ENCODE data around the gene MEG3. TPM values are rescaled to one million over a fixed set of nuclear protein-coding genes. Genes with fewer than 3 reads are reported as not detected.
"Not testable (repeated sequence)": the region's sequence is repeated elsewhere in the genome, so short reads cannot be mapped to it uniquely, and the experiment has no call there.

Gene MEG3
- total RNA-seq, 1 donor from 2014 or later = 1,377 TPM

DNA sequence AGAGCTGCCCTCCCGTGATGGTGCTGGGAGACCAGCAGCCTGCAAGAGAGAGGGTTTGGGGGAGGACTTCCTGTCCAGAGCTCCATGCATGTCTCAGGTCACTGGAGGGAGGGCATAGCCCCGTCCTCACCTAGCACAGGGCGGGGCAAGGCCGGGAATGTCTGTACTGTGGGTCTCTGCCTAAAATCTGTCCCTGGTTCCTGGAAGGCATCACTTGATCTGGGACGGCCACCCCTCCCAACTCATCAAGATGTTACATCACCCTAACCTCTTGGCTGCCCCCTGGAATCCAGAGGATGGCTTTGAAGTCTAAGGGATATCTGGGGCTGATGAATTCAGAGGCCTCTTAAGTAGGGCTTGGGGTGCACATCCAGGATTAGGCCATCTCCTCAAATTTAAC, 37.0 kb upstream of the MEG3 start:
- no peak for DNase-seq

DNA sequence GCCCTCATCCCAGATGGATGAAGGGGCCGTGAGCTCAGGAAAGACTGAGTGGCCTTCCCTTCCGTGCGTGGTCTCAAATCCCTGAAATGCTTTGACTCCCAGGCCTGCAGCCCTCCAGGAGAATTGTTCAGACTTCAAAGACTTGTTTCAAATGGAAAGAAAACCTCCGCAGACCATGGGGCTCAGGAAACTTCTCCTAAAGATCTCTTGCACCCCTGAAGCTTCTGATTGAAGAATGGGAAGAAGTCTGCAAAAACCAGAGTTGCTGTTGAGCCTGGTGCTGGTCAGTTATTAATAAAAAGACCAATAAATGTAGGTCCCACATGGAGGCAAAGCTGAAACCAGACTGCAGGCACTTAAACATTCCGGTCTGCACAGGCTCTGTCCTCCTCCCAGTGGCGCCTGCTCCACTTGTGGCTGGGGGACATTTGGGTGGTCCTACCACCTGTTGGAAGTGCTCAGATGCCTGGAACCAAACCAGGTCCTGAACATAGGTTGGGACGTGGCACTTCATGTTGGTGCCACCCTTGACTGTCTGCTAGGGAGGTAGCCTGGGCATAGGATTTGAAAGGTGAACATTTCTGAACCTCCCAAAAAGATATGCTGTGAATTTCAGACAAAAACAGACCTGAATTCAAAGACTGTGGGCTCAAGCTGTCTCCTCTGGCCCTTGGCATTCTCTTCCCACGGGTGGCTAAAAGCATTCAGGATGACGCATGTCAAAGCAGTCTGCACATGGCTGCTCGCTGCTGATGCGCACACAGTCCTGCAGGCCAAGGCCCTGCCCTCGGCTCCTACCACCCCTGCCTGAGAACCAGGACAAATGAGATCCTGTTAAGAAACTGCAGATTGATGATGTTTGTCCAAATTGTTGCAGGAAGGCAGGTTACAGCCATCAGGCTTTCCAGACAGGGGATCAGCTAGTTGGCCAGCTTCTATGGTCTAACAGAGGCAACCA, 36.2 kb upstream of the MEG3 start:
- DNase-seq = peak; percentile 67

DNA sequence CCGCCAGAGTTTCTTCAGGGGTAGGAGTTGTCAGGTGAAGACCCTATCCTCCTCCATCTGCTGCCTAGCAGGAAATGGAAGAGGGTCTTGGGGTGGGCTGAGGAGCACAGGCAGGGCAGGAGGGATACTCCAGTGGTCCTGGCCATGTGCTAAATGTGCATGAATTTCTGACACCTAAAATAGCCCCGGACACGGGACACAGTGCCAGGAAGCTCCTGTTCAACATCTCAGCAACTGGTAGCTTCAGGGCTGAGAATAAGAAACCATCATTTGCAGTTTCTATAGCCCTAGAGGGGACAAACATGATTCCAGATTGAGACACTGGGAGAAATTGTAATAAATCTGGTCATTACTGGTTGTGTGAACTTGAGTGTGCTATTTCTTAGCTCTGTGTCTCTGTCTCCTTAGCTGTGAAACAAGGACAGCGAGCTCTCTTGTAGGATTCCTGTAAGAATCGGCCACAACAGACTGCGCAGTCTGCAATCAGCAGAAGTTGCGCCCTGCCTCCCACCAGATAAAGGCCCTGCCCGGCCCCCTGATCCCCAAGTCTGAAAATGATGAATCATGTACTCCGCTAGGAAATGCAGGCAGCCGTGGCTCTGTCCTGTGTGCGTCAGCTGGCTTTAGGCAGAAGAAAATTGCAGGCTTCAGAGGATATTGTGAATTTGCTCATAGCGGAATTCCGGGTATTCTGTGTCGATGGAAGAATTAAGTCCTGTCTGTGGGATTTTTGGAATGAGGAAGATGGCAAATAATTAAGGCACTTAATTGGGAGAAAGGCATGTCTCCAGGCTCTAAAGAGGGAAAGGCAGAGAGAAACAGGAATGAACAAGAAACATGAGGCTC, 35.2 kb upstream of the MEG3 start:
- peak; percentile 74 for DNase-seq

DNA sequence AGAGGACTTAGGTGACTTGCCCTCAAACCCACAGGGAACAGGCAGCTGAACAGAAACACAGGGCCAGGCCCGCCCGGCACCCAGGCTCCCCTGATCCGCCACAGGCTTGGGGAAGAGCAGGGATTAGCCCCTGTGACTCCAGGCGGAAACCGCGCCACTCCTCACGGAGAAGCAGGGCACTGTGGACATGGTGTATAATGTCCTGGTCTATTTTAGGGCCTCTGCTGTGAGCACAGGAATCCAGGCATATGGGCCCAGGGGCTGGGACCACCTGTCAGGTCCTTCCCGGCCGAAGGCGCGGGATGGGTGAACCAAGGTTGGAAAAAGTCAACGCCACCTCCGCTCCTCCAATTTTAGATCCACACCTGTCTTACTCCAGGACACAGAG, 34.6 kb upstream of the MEG3 start:
- DNase-seq = peak; percentile 87

DNA sequence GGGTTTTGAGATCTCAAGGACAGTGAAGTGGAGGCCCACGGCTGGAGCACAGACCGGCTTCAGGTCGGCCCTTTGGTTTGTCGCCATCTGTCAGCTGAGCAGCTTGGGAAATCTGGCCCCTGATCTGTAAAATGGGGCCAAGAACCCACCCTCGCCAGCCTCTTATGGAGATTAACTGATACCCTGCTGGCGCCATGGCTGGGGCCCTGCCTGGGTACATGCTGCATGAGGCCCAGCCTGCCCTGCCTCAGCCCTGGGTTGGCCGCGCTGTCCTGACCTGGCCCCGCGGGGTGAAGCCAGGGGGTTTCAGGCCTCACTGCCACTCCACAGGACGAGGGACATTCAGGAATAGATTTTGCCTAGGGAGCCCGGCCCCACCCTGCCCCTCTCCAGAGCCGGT, 33.9 kb upstream of the MEG3 start:
- peak; percentile 75 for DNase-seq

DNA sequence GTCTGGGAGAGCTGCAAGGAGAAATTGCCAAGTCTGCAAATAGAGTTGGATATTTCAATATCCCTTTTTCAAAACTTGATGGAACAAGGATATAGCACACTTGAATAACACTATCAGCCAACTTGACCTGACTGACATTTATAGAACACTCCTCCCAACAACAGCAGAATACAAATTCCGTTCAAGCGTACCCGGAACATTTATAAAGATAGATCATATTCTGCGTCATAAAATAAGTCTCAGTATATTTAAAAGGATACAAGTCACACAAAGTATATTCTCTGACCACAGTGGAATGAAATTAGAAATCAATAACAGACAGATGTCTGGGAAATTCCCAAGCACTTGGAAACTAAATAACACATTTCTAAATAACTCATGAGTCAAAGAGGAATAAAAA, 29.0 kb upstream of the MEG3 start:
- DNase-seq = peak; percentile 11

DNA sequence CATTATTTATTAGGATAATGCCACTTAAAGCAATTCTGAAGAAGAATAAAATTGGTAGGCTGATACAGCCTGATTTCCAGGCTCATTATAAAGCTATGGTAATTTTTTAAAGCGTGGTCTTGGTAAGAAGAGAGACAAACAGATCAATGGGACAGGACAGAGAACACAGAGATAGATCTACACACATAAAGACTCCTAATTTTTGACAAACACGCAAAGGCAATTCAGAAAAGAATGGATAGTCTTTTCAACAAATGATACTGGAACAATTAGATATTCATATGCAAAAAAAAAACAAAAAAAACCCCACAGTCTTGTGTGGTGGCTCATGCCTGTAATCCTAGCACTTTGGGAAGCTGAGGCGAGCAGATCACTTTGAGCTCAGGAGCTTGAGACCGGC, 25.9 kb upstream of the MEG3 start:
- DNase-seq = no peak

DNA sequence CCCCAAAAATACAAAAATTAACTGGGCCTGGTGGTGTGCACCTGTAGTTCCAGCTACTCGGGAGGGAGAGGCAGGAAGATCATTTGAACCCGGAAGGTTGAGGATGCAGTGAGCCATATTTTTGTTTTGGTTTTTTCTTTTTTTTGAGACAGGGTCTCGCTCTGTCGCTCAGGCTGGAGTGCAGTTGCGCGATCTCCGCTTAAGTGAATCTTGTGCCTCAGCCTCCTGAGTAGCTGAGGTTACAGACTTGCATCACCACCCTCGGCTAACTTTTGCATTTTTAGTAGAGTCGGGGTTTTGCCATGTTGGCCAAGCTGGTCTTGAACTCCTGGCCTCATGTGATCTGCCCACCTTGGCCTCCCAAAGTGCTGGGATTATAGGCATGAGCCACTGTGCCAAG, 24.5 kb upstream of the MEG3 start:
- DNase-seq = not testable (repeated sequence)

DNA sequence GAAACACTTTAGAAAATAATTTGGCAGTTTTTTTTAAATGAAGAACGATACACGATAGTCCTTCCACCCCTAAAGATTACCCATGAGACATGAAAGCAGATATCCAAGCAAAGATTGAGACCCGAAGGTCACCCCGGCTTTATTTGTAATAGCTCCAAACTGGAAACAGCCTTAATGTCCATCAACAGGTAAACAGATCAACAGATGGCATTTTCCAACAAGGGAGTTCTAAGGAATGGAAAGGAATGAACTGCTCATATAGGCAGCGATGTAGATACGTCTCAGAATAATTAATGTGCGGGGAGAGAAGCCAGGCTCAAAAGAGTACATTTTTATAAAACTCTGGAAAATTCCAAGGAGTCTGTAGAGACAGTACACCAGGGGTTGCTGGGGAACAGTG, 23.7 kb upstream of the MEG3 start:
- DNase-seq = peak; percentile 1

DNA sequence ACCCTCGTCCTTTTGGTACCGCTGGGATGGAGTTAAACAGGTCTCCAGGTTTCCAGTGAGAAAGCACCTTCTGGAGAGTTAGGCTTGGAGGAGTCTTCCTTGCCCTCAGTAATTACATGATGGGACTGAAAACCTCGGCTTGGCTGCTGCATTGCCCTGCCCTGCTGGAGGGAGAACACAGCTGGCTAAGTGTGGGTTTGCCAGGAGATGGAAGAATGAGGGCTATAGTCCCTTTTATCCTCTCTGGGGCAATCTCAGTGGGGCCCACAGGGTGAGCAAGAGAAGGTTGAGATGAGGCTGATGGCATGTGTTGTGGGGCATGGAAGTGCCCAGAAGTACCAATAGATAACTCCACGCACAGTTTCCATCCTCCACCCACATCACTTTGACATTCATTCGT, 23.2 kb upstream of the MEG3 start:
- peak; percentile 69 for DNase-seq

DNA sequence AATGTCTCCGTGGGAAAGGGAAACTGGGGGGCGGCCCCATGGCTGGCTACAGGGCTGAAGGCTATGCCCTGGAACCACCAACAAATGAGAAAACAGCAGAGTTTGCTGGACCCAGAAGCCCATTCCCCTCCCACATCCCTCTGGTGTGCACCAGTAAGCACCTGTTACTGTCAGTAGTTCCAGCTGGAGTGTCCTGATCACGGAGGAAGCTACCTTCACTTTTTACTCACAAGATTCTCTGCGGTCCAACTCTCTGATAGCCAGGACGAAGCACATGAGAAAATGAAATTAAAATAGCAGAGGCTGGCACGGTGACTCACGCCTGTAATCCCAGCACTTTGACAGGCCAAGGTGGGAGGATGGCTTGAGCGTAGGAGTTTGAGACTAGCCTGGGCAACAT, 22.7 kb upstream of the MEG3 start:
- DNase-seq = peak; percentile 74

DNA sequence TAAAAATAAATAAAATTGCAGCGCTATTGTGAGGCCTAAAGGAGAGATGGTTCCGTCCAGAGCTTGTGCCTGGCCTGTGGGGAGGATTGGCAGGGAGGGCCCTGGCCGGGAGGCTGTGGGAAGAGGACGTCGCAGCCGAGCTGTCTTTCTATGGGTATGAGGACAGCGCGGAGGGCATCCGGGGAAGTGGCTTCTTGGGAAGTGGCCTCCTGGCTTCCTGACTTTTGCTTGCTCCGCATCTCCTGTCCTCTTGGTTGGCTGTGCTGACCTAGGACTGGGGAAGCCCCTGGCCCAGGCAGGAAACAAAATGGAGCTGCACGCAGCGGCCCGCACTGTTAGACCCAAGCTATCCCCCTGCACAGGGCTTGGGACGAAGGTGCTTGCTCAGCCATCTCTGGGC, 22.2 kb upstream of the MEG3 start:
- DNase-seq = peak; percentile 5

DNA sequence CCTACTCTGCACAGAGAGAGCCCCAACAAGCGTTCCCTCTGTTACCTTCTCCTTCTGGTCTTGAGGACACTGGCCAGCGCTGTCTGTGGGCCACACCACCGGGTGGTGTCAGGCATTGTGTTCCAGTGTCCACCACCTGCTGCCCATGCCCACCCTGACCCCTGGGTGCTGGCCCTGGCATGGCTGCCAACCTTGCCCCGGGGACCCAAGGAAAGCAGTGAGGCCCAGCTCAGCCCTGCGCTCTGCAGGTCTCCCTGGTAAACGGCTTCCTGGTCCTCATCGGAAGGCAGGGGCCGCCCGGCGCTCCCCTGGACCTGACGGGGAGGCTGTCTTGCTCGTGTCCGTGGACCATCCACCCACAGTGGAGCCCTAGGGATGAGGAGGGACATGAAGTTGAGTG, 21.8 kb upstream of the MEG3 start:
- DNase-seq = no peak

DNA sequence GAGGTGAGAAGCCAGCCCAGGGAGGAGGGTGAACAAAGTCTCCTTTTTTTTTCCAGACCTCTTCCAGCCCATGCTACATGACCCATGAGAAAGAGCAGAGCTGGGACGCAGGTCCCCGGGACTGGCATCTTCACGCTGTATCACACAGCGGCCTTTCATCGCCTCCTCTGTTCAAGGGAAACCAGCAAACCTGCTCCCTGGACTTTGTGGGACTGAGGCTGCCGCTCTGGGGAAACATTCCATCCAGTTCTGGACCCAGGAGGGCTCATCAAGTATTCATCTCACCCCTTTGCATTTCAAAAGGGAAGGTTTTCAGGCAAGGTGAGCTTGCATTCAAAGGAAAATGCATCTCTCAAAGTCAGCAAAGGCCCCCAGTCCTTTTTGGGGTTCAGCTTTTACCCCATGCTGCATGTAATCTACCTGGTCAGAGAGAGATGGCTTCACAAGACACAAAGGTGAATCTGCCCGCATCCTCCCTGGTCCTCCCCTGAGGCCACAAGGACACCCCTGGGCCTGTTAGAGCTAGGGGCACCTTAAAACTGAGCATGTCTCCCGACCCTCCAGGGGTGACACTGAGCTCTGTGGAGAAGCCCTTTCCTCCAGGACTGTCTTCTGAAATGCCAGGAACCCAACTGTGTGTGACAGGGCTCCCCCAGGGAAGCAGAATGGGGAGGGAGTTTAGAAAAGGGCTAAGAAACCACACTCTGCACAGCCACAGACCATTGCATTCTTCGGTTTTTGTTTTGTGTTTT, 21.2 kb upstream of the MEG3 start:
- no peak for DNase-seq

DNA sequence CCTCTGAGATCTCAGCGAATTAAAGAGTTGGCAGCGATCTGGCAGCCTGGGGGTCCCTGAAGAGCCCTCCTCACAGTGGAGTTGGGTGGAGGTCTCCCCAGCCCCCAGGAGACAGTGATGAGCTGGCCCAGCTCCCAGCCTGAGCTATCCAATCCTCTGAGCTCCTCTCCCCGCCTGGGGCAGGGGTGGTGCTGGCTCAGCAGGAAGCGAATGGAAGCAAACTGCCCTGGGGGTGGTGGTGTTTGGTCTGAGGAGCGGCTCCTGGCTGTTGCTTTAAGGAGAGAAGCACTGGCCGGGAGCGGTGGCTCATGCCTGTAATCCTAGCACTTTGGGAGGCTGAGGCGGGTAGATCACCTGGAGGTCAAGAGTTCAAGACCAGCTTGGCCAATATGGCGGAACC, 19.5 kb upstream of the MEG3 start:
- DNase-seq = no peak

DNA sequence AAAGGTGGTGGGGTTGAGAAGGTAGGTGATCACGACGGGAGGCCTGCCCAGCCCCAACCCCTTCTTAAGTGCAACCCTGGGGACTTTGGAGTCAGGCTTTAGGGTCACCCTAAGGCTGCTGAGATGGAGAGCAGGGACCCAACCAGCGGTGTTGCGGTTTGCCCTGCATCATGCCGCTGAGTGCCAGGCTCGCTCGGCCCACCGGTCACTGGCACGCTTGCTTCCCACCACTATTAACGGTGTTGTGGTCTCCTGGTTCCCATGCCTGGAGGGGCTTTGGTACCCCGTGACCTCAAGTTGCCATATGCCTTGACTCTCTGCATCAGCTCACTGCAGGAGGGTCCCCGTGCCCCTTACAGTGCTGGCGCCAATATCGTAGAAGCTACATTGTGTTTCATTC, 18.4 kb upstream of the MEG3 start:
- no peak for DNase-seq

DNA sequence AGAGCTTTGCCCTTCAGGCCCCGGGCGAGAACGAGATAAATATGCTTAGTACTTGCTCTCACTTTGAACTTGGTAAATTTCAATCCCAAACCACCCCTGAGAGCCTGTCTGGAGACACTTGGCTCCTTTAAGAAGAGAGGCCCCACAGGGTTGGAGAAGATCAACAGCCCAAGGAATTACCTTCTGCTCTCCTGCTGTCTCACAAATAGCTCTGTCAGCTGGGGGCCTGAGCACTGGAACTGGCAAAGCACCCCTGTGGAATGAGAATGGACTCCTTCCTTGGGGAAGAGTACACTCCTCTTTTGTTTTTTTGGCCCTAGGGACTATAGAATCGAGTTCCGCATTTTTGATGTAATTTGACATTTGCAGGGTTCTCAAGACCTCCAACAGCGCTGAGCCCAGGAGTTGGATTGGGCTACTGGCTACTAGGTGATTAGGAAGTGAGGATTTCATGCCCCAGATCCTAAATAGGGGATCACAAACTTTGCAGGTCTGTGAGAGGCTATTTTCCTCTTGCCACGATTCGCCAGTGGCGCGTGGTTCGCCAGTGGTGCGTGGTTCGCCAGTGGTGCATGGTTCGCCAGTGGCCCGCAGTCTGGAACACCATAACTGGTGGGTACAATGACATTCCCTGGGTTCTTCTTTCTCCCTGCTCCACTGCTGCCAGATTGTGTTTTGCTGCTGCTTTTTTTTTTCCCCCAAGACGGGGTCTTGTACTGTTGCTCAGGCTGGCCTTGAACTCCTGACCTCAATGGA, 17.8 kb upstream of the MEG3 start:
- no peak for DNase-seq

DNA sequence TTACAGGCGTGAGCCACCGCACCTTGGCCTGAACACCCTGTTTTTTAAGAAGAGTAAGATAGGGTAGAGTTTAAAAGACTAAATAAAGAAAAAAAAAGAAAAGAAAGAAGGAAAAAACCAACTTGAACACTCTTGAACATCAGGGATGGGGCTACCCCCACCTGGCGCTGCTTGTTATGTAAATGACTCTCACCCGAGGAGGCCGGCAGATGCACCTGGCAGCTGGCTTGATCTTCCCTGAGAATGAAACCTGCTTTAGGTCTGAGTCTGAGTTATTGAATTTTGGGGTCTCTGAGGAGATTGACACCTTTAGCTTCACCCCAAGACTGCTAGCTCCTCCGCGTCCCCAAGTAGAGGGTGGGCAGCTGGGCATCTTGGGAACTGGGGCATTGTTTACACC, 15.5 kb upstream of the MEG3 start:
- DNase-seq = no peak

DNA sequence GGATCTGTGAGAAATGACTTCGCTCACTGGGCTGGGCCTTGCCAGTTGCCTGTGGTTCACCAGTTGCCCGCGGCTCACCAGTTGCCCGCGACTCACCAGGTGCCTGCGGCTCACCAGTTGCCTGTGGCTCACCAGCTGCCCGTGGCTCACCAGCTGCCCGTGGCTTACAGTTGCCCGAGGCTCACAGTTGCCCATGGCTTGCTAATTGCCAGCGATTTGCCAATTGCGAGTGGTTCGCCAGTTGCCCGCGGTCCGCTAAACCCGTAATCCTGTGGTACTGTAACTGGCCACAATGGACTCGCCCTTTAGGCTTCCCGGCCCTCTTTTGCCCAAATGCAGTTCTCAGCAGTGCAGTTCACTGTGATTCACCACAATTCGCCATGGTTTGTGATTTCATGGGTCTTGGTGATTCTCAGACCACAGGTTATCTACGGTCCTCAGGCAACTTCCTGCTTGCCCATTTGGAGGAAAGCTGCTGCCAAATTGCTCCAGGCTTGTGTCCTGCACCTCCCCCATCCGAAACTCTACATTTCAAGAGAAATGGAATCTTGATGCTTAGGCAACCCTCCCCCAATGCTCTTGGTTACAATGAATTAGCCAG, 15.0 kb upstream of the MEG3 start:
- no peak for DNase-seq

DNA sequence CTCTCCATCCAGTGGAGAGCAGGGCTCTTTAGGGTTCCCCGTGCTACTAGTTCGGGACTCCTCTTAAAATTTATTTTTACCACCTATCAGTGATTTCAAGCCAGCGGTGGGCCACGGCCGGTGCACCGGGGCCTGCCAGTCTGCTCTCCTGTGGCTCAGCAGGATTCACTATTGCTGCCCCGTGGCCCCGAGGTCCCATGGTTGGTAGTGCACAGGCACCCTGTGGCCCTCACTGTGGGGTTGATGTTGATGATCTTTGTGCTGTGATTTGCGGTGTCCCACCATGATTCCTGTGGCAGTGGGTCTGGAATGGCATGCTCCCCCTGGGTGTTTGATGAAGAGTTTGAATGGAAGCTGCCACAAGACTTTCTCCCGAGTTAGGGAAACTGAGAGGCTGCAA, 12.6 kb upstream of the MEG3 start:
- DNase-seq = no peak

DNA sequence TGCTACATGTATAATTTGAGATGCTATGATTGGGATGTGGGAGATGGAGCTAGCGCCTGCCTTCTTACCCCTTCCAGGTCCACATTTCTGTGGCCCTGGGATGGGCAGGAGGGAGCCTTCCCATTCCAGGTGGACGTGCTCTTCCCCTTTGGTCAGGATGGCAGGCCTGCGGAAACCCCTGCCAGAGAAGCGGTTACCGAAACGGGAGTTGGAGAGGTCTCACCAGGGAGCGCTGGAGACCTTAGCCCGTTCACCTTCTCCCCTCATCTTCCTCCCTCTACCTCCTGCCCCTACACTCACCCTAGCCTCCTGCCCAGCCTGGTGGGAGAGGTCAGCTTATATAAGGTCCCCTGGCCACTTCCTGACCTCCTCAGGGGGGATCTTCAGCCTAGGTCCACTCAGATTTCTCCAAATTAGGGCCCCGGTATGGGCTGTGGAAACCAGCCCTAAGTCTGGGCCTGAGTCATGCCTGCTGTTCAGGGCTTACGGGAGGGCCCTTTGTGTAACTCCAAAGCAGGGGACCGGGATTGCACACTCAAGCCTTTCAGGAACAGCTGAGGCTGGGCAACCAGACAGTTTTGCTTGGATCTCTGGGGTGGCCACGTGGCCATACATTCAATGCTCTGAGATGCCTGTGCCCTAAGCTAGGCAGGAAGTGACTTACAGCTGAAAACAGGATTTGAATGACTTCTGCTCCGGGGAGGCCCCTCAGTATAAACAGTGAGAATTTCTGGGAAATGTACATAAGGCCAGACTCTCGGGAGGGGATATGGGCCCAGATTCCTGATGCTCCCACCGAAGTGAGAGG, 10.2 kb upstream of the MEG3 start:
- peak; percentile 84 for DNase-seq

Data from tongue (tissue), 2 donors.